HG02798 (cell line): Measurements from ENCODE around the gene PCDHB11.
"Not testable (repeated sequence)": the region's sequence is repeated elsewhere in the genome, so short reads cannot be mapped to it uniquely, and the experiment has no call there.

Experiments
- ATAC-seq: cut with Tn5 transposase; IDR thresholded peaks from one replicate; pipeline ENCODE4 v1.9.1; 2021; ENCODE audit warnings: mild to moderate bottlenecking; ENCODE audit not compliant: unreplicated experiment, poor library complexity

Gene PCDHB11

GRCh38 chr5:141184117-141184855 lies 15.1 kb upstream of the PCDHB11 start:
- not testable (repeated sequence) for ATAC-seq

- no peak for ATAC-seq
Observed at GRCh38 chr5:141186897-141187512, 12.4 kb upstream of the PCDHB11 start, which contains the start of gene PCDHB9. PCDHB9 (plus strand) TSS chr5:141187161; CDS start chr5:141187319, 158 bp downstream.

- ATAC-seq: not testable (repeated sequence)
Observed at GRCh38 chr5:141188682-141189081, 10.7 kb upstream of the PCDHB11 start.

- ATAC-seq: not testable (repeated sequence)
Observed at GRCh38 chr5:141189131-141189530, 10.3 kb upstream of the PCDHB11 start.

GRCh38 chr5:141192110-141192725 lies 7.2 kb upstream of the PCDHB11 start, which contains the start of gene PCDHB10:
PCDHB10 (plus strand) TSS chr5:141192353; CDS start chr5:141192553, 200 bp downstream.
- ATAC-seq: no peak

- ATAC-seq: not testable (repeated sequence)
Observed at GRCh38 chr5:141194332-141194731, 5.1 kb upstream of the PCDHB11 start.

GRCh38 chr5:141196363-141196762 lies 3.1 kb upstream of the PCDHB11 start:
- no peak for ATAC-seq

- ATAC-seq: not testable (repeated sequence)
Observed at GRCh38 chr5:141201126-141201525, 1.7 kb downstream of the PCDHB11 start.

GRCh38 chr5:141201646-141202045 lies 2.2 kb downstream of the PCDHB11 start:
- not testable (repeated sequence) for ATAC-seq

- ATAC-seq: no peak
Observed at GRCh38 chr5:141208478-141208877, 9.1 kb downstream of the PCDHB11 start, which contains the start of gene PCDHB12. PCDHB12 (plus strand) TSS chr5:141208719; CDS start chr5:141208908, 189 bp downstream.

- ATAC-seq: not testable (repeated sequence)
Observed at GRCh38 chr5:141210281-141210680, 10.9 kb downstream of the PCDHB11 start.

GRCh38 chr5:141210849-141211248 lies 11.4 kb downstream of the PCDHB11 start:
- ATAC-seq: not testable (repeated sequence)

GRCh38 chr5:141213656-141214339 lies 14.4 kb downstream of the PCDHB11 start, which contains the start of gene PCDHB13:
PCDHB13 (plus strand) TSS chr5:141213919; CDS start chr5:141214124, 205 bp downstream.
- ATAC-seq: not testable (repeated sequence)

- ATAC-seq: not testable (repeated sequence)
Observed at GRCh38 chr5:141214583-141214982, 15.2 kb downstream of the PCDHB11 start.

- not testable (repeated sequence) for ATAC-seq
Observed at GRCh38 chr5:141215504-141215903, 16.1 kb downstream of the PCDHB11 start.

GRCh38 chr5:141216035-141216434 lies 16.6 kb downstream of the PCDHB11 start:
- not testable (repeated sequence) for ATAC-seq

GRCh38 chr5:141223112-141223783 lies 23.8 kb downstream of the PCDHB11 start, which contains the start of gene PCDHB14:
PCDHB14 (plus strand) TSS chr5:141223343; CDS start chr5:141223506, 163 bp downstream.
- no peak for ATAC-seq

GRCh38 chr5:141224844-141225243 lies 25.4 kb downstream of the PCDHB11 start:
- ATAC-seq: not testable (repeated sequence)

- not testable (repeated sequence) for ATAC-seq
Observed at GRCh38 chr5:141225421-141225820, 26.0 kb downstream of the PCDHB11 start.
